HepG2 (cell line): ENCODE measurements around the gene CDK2AP2. TPM values are rescaled to one million over a fixed set of nuclear protein-coding genes. Genes with fewer than 3 reads are reported as not detected.

ENCODE experiments used
- ATF4 ChIP-seq, 2 experiments: fragments of 450-650 bp in 1 of 2; sonication (generic) in 1 of 2; formaldehyde crosslinking; IDR thresholded peaks; 2 replicates each; pipeline versions ENCODE4 v1.5.0 to v1.8.0; 2020 to 2022; ENCODE audit warnings: mild to moderate bottlenecking in 1 of 2, missing genetic modification reagents in 1 of 2
- BHLHE40 ChIP-seq: IDR thresholded peaks from 2 replicates; pipeline ENCODE4 v1.6.1; 2011; ENCODE audit warnings: low read length, improper control_type of control experiment
- DR1 ChIP-seq: sonication (generic); formaldehyde crosslinking; IDR thresholded peaks from 2 replicates; pipeline ENCODE4 v1.8.0; 2021; ENCODE audit warnings: mild to moderate bottlenecking, missing genetic modification reagents, inconsistent platforms
- NR2C2 ChIP-seq: sonication (generic); formaldehyde crosslinking; IDR thresholded peaks from 2 replicates; pipeline ENCODE4 v1.4.0; 2020; ENCODE audit warnings: missing genetic modification reagents, mild to moderate bottlenecking, moderate library complexity, borderline replicate concordance
- PRPF4 ChIP-seq: fragments of 200-400 bp; formaldehyde crosslinking; IDR thresholded peaks from 2 replicates; pipeline ENCODE4 v1.6.1; 2016; ENCODE audit warnings: low read length, low read depth; ENCODE audit not compliant: poor library complexity, severe bottlenecking
- PTBP1 ChIP-seq: fragments of 200-400 bp; formaldehyde crosslinking; IDR thresholded peaks from 2 replicates; pipeline ENCODE4 v1.6.1; 2018; ENCODE audit warnings: low read length, low read depth; ENCODE audit not compliant: poor library complexity, severe bottlenecking
- STAT5B ChIP-seq: sonication (generic); formaldehyde crosslinking; IDR thresholded peaks from 2 replicates; pipeline ENCODE4 v1.4.0; 2020; ENCODE audit warnings: missing genetic modification reagents
- ZFP36L2 ChIP-seq: sonication (generic); formaldehyde crosslinking; IDR thresholded peaks from 2 replicates; pipeline ENCODE4 v1.4.0; 2020; ENCODE audit warnings: missing genetic modification reagents
- ZMYM4 ChIP-seq: sonication (generic); formaldehyde crosslinking; IDR thresholded peaks from 2 replicates; pipeline ENCODE4 v1.8.1; 2023; ENCODE audit warnings: mild to moderate bottlenecking, missing genetic modification reagents
- ZSCAN21 ChIP-seq: sonication (generic); formaldehyde crosslinking; IDR thresholded peaks from 2 replicates; pipeline ENCODE4 v1.8.0; 2022; ENCODE audit warnings: mild to moderate bottlenecking, missing genetic modification reagents, moderate library complexity, borderline replicate concordance
- polyA plus RNA-seq, 8 experiments: library from polyadenylated mRNA; depleted of rRNA in 3 of 8; stranded (reverse) in 7 of 8; unstranded in 1 of 8; fragments of >200 nt; fragmentation: Illumina TruSeq in 4 of 8; extraction: Trizol in 4 of 8; gene quantifications; 2 replicates each; pipeline versions ENCODE4 v1.2.1 to v1.2.3, GENCODE V29; 2011 to 2016; ENCODE audit warnings: low read depth in 4 of 8, missing spikeins in 1 of 8, mixed read lengths in 1 of 8; ENCODE audit not compliant: insufficient read depth in 1 of 8
- total RNA-seq, 5 experiments: library from RNA; depleted of rRNA; stranded (reverse); fragments of >200 nt; fragmentation: Illumina TruSeq; extraction: Trizol; gene quantifications; 2 replicates each; pipeline ENCODE4 v1.2.3, GENCODE V29; 2016; ENCODE audit warnings: low read depth in 1 of 5
- TF ChIP-seq, protein P1 (sequence below): sonication (generic); formaldehyde crosslinking; IDR thresholded peaks from 2 replicates; pipeline ENCODE4 v1.4.0; 2020; ENCODE audit warnings: missing genetic modification reagents
- TF ChIP-seq, protein P2 (sequence below): sonication (generic); formaldehyde crosslinking; IDR thresholded peaks from 2 replicates; pipeline ENCODE4 v1.4.0; 2020; ENCODE audit warnings: missing genetic modification reagents
- TF ChIP-seq, protein P3 (sequence below), 2 experiments: IDR thresholded peaks; 2 replicates each; pipeline ENCODE4 v1.6.1; 2011 to 2012; ENCODE audit warnings: low read length in 2 of 2, borderline replicate concordance in 1 of 2, low read depth in 1 of 2, mild to moderate bottlenecking in 1 of 2, moderate library complexity in 1 of 2
- TF ChIP-seq, protein P4 (sequence below): sonication (generic); formaldehyde crosslinking; IDR thresholded peaks from 2 replicates; pipeline ENCODE4 v1.5.0; 2020; ENCODE audit warnings: mild to moderate bottlenecking, low read depth, missing genetic modification reagents, borderline replicate concordance
- TF ChIP-seq, protein P5 (sequence below): sonication (generic); formaldehyde crosslinking; IDR thresholded peaks from 2 replicates; pipeline ENCODE4 v1.4.0; 2020; ENCODE audit warnings: missing genetic modification reagents, mild to moderate bottlenecking, borderline replicate concordance

Gene CDK2AP2
- total and polyA plus RNA-seq, 2 of the 13 experiments (the other 11 are each of a cell fraction or from before 2014, with no cell fraction given), result 15.0 to 23.2 TPM

GRCh38 chr11:67464411-67465188 is 43.4 kb downstream of the CDK2AP2 start (continued):
- TF ChIP-seq, protein P1, sequence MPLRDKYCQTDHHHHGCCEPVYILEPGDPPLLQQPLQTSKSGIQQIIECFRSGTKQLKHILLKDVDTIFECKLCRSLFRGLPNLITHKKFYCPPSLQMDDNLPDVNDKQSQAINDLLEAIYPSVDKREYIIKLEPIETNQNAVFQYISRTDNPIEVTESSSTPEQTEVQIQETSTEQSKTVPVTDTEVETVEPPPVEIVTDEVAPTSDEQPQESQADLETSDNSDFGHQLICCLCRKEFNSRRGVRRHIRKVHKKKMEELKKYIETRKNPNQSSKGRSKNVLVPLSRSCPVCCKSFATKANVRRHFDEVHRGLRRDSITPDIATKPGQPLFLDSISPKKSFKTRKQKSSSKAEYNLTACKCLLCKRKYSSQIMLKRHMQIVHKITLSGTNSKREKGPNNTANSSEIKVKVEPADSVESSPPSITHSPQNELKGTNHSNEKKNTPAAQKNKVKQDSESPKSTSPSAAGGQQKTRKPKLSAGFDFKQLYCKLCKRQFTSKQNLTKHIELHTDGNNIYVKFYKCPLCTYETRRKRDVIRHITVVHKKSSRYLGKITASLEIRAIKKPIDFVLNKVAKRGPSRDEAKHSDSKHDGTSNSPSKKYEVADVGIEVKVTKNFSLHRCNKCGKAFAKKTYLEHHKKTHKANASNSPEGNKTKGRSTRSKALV, result peak; percentile 66; the same call in 1 of the 2 replicates
- TF ChIP-seq STAT5B (CRISPR knock-in tag) (no peak; the same call in 1 of the 2 replicates), PTBP1 (peak; percentile 70), ZFP36L2 (CRISPR knock-in tag) (no peak), NR2C2 (CRISPR knock-in tag) (0 out of 2 replicates have a peak, but pooled peaks have one; percentile 28), DR1 (CRISPR knock-in tag) (peak; percentile 44; the same call in 1 of the 2 replicates), ATF4 (CRISPR knock-in tag; IDR thresholded peaks at IDR 0.05) (peak in 1 of 2 experiments; percentile 52; a peak in 1 of 4 replicates), PRPF4 (no peak), ZSCAN21 (CRISPR knock-in tag) (no peak; the same call in 1 of the 2 replicates), BHLHE40 (peak; percentile 72), ZMYM4 (CRISPR knock-in tag) (peak; percentile 47; the same call in 1 of the 2 replicates)
- TF ChIP-seq, protein P2, sequence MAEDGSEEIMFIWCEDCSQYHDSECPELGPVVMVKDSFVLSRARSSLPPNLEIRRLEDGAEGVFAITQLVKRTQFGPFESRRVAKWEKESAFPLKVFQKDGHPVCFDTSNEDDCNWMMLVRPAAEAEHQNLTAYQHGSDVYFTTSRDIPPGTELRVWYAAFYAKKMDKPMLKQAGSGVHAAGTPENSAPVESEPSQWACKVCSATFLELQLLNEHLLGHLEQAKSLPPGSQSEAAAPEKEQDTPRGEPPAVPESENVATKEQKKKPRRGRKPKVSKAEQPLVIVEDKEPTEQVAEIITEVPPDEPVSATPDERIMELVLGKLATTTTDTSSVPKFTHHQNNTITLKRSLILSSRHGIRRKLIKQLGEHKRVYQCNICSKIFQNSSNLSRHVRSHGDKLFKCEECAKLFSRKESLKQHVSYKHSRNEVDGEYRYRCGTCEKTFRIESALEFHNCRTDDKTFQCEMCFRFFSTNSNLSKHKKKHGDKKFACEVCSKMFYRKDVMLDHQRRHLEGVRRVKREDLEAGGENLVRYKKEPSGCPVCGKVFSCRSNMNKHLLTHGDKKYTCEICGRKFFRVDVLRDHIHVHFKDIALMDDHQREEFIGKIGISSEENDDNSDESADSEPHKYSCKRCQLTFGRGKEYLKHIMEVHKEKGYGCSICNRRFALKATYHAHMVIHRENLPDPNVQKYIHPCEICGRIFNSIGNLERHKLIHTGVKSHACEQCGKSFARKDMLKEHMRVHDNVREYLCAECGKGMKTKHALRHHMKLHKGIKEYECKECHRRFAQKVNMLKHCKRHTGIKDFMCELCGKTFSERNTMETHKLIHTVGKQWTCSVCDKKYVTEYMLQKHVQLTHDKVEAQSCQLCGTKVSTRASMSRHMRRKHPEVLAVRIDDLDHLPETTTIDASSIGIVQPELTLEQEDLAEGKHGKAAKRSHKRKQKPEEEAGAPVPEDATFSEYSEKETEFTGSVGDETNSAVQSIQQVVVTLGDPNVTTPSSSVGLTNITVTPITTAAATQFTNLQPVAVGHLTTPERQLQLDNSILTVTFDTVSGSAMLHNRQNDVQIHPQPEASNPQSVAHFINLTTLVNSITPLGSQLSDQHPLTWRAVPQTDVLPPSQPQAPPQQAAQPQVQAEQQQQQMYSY (CRISPR knock-in tag), result no peak; the same call in 1 of the 2 replicates
- TF ChIP-seq, protein P3, sequence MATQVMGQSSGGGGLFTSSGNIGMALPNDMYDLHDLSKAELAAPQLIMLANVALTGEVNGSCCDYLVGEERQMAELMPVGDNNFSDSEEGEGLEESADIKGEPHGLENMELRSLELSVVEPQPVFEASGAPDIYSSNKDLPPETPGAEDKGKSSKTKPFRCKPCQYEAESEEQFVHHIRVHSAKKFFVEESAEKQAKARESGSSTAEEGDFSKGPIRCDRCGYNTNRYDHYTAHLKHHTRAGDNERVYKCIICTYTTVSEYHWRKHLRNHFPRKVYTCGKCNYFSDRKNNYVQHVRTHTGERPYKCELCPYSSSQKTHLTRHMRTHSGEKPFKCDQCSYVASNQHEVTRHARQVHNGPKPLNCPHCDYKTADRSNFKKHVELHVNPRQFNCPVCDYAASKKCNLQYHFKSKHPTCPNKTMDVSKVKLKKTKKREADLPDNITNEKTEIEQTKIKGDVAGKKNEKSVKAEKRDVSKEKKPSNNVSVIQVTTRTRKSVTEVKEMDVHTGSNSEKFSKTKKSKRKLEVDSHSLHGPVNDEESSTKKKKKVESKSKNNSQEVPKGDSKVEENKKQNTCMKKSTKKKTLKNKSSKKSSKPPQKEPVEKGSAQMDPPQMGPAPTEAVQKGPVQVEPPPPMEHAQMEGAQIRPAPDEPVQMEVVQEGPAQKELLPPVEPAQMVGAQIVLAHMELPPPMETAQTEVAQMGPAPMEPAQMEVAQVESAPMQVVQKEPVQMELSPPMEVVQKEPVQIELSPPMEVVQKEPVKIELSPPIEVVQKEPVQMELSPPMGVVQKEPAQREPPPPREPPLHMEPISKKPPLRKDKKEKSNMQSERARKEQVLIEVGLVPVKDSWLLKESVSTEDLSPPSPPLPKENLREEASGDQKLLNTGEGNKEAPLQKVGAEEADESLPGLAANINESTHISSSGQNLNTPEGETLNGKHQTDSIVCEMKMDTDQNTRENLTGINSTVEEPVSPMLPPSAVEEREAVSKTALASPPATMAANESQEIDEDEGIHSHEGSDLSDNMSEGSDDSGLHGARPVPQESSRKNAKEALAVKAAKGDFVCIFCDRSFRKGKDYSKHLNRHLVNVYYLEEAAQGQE (IDR thresholded peaks at IDR 0.05; ENCODE audit: borderline replicate concordance in 1 of 2, low read depth in 1 of 2, low read length in 2 of 2), result no peak
- TF ChIP-seq, protein P4, sequence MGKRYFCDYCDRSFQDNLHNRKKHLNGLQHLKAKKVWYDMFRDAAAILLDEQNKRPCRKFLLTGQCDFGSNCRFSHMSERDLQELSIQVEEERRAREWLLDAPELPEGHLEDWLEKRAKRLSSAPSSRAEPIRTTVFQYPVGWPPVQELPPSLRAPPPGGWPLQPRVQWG (CRISPR knock-in tag), result no peak
- TF ChIP-seq, protein P5, sequence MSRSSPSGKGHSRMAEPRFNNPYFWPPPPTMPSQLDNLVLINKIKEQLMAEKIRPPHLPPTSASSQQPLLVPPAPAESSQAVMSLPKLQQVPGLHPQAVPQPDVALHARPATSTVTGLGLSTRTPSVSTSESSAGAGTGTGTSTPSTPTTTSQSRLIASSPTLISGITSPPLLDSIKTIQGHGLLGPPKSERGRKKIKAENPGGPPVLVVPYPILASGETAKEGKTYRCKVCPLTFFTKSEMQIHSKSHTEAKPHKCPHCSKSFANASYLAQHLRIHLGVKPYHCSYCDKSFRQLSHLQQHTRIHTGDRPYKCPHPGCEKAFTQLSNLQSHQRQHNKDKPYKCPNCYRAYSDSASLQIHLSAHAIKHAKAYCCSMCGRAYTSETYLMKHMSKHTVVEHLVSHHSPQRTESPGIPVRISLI (CRISPR knock-in tag), result no peak
